Caco-2 (cell line): ENCODE data around the gene ICA1. TPM values are rescaled to one million over a fixed set of nuclear protein-coding genes. Genes with fewer than 3 reads are reported as not detected.

Source experiments
- BruUV-seq: library from RNA; stranded (reverse); fragments of 400-500 nt; replicated peaks from 2 replicates; lab custom pipeline; 2021; lab: Mats Ljungman, UMichigan
- CTCF ChIA-PET: fragments of 300-600 bp; sonication (Branson Sonifier 250); formaldehyde crosslinking; loops from one replicate; lab custom pipeline; 2022; ENCODE audit warnings: antibody characterized with exemption; lab: Charles Lee
- POLR2A ChIA-PET: fragments of 300-600 bp; sonication (Branson Sonifier 250); formaldehyde crosslinking; loops from one replicate; lab custom pipeline; 2022; ENCODE audit warnings: antibody characterized with exemption; lab: Charles Lee
- DNase-seq, 2 experiments: peaks; one replicate each; pipeline versions ENCODE4 v3.0.0 to v3.0.0-alpha.2; 2020 to 2022
- H3K27me3 ChIP-seq: replicated peaks from 2 replicates; pipeline ENCODE4 v1.6.0; 2011; ENCODE audit warnings: low read length; ENCODE audit not compliant: control insufficient read depth, insufficient read depth
- H3K36me3 ChIP-seq: 2 replicates; pipeline ENCODE4 v1.5.1; 2011; ENCODE audit warnings: low read length; ENCODE audit not compliant: control insufficient read depth, insufficient read depth
- H3K4me1 ChIP-seq: fragments of 250-450 bp; sonication (Bioruptor Pico); 2 replicates; pipeline ENCODE4 v1.5.1; 2020; ENCODE audit warnings: mild to moderate bottlenecking
- H3K4me3 ChIP-seq: 2 replicates; pipeline ENCODE4 v1.5.1; 2011; ENCODE audit warnings: low read depth, mild to moderate bottlenecking, control low read depth, low read length
- H3K9me3 ChIP-seq: fragments of 250-450 bp; sonication (Bioruptor Pico); 2 replicates; pipeline ENCODE4 v1.5.1; 2020; ENCODE audit warnings: mild to moderate bottlenecking, moderate library complexity
- H3K27ac Mint-ChIP-seq: one replicate; pipeline ENCODE4 v1.8.0; 2022; ENCODE audit warnings: mixed read lengths; ENCODE audit not compliant: unreplicated experiment
- H3K27me3 Mint-ChIP-seq: one replicate; pipeline ENCODE4 v1.8.0; 2022; ENCODE audit warnings: mixed read lengths; ENCODE audit not compliant: insufficient read depth, unreplicated experiment
- H3K36me3 Mint-ChIP-seq: one replicate; pipeline ENCODE4 v1.8.0; 2022; ENCODE audit warnings: mild to moderate bottlenecking, mixed read lengths; ENCODE audit not compliant: insufficient read depth, unreplicated experiment
- H3K4me1 Mint-ChIP-seq: one replicate; pipeline ENCODE4 v1.8.0; 2022; ENCODE audit warnings: low read depth, mixed read lengths; ENCODE audit not compliant: unreplicated experiment
- H3K4me3 Mint-ChIP-seq: one replicate; pipeline ENCODE4 v1.8.0; 2022; ENCODE audit warnings: mild to moderate bottlenecking, moderate library complexity, mixed read lengths; ENCODE audit not compliant: unreplicated experiment
- H3K9me3 Mint-ChIP-seq: one replicate; pipeline ENCODE4 v1.8.0; 2022; ENCODE audit warnings: mixed read lengths; ENCODE audit not compliant: unreplicated experiment
- CTCF ChIP-seq, 2 experiments: fragments of 200-600 bp in 1 of 2; IDR thresholded peaks; 1 replicate in 1 of 2; 2 replicates in 1 of 2; pipeline versions ENCODE4 v1.5.1 to v1.8.0; 2011 to 2022; ENCODE audit warnings: antibody characterized with exemption in 1 of 2, control low read depth in 1 of 2, inconsistent platforms in 1 of 2, low read depth in 1 of 2, low read length in 1 of 2, mild to moderate bottlenecking in 1 of 2, moderate library complexity in 1 of 2; ENCODE audit not compliant: insufficient read depth in 1 of 2, severe bottlenecking in 1 of 2, unreplicated experiment in 1 of 2
- intact Hi-C: fragments of 100-400 bp; cut with micrococcal nuclease; formaldehyde crosslinking; loops from one replicate; pipeline ENCODE4 v1.10.0; 2022; ENCODE audit not compliant: unreplicated experiment
- total RNA-seq: library from RNA; stranded (reverse); gene quantifications from 2 replicates; pipeline ENCODE4 v1.2.3, GENCODE V29; 2022

ICA1 gene
- total RNA-seq, 1 experiment from 2014 or later, result 34.2 TPM

DNA sequence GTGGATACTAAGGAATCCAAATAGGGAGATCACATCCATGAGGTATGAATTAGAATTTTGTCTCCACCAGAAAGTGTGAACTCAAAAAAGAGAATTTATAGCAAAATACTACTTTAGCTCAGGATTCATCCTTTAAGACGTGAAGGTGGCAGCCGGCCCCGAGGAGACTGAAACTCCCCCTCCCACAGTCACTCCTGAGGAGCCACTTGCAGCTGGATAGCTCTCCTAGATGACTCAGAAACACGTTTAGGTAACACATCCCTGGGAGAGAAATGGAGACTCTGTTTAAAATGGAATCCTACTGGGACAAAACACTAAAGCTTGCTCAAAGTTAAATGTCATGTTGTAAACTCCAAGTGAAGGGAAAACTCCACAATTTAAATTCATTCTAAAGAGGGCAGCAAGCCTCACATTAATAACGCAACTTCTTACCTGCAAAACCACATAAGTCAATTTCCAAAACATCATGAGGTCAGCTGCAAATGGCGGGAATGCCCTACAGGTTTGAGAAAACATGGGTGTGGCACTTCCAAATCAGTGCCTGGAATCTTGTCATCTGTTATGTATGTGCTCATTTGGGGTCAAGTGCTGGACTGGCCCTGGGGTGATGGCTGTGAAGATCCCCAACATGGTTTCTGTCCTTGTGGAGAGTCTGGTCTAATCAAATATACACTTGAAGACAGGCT is 46.2 kb downstream of the ICA1 start:
- Histone ChIP-seq H3K4me1 (no peaks in the 10 kb centered on the region), H3K27me3 (no peaks in the 10 kb centered on the region), H3K9me3 (no peaks in the 10 kb centered on the region), H3K36me3 (no peaks in the 10 kb centered on the region), H3K4me3 (no peak overlapping the region)
- intact Hi-C loops, result loop anchor here (2.0 to 10.0 kb wide), 3 partner anchors 45 to 651 kb away; partner anchors contain the start of gene MIOS
- Mint-ChIP-seq H3K9me3 (no peaks in the 10 kb centered on the region), H3K4me1 (peaks cover 4% of the 10 kb centered on the region), H3K36me3 (peaks cover 14% of the 10 kb centered on the region), H3K27ac (no peak overlapping the region), H3K27me3 (no peaks in the 10 kb centered on the region), H3K4me3 (no peak overlapping the region)
- no TSS peak for BruUV-seq
- CTCF ChIA-PET, result no interaction called here
- POLR2A ChIA-PET, result no interaction called here
- no peak for TF ChIP-seq CTCF (IDR thresholded peaks at IDR 0.05; ENCODE audit: insufficient read depth in 1 of 2, low read depth in 1 of 2, low read length in 1 of 2, severe bottlenecking in 1 of 2, unreplicated experiment in 1 of 2)
- no peak for DNase-seq

DNA sequence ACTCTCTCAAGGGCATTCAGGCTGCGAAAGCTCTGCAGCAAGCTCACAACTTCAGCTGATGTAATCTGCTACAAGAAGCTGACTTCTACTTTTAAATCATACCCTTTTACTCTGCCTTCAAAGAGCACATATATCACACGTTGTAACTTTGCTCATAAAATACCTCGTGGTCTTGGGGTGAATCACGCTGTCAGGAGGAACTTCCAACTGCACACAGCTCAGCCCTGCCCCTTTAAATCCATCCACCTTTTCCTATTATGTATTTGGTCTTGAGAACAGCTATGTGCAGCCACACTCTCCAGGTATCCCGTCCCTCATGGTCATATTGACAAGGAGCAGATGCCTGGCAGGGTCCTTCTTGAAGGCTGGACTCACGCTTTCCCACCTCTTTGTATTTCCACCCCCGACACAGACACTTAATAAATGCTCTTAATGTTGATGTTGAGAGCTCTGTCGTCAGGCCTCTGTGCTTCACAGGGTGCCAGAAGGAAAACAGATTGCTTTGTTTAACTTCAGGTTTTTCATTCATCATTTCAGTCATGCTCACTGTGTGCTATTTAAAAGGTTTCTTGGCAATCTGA is 47.6 kb downstream of the ICA1 start:
- POLR2A ChIA-PET, result no interaction called here
- Mint-ChIP-seq H3K4me1 (peaks cover 4% of the 10 kb centered on the region), H3K4me3 (no peak overlapping the region), H3K27ac (no peak overlapping the region), H3K36me3 (peaks cover 14% of the 10 kb centered on the region), H3K9me3 (no peaks in the 10 kb centered on the region), H3K27me3 (no peaks in the 10 kb centered on the region)
- CTCF ChIA-PET, result interaction anchor here (0.9 kb wide), 1 partner anchor 82 kb away, joined by 4 read pairs; no protein-coding TSS in a partner anchor
- DNase-seq, result no peak
- Histone ChIP-seq H3K4me1 (no peaks in the 10 kb centered on the region), H3K36me3 (no peaks in the 10 kb centered on the region), H3K27me3 (no peaks in the 10 kb centered on the region), H3K4me3 (no peak overlapping the region), H3K9me3 (no peaks in the 10 kb centered on the region)
- BruUV-seq, result no TSS peak
- no peak for TF ChIP-seq CTCF (IDR thresholded peaks at IDR 0.05; ENCODE audit: insufficient read depth in 1 of 2, low read depth in 1 of 2, low read length in 1 of 2, severe bottlenecking in 1 of 2, unreplicated experiment in 1 of 2)
- intact Hi-C loops, result loop anchor here (10.0 kb wide), 1 partner anchor 650 kb away; the partner anchor contains the start of gene MIOS

DNA sequence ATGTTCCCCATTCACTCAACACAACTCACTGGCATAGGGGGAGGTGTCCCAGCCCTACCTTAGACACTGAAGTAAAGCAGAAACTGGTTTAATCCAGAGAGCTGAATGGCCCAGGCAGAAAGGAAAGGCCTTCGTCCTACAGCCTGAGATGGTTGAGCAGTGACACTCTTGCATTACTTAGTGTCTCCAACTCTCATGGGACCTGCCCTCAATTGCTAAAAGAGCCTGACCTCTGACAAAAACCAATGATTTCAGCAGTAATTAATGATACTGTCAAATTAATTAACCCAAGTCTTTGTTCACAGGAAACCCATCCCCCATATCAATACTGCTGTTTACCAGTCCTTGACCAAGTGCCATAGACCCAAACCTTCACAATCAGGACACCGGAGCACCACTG is 48.6 kb downstream of the ICA1 start:
- no peaks in the 10 kb centered on the region for H3K27me3 ChIP-seq
- Mint-ChIP-seq H3K27me3 (no peaks in the 10 kb centered on the region), H3K4me3 (no peak overlapping the region), H3K4me1 (peaks cover 4% of the 10 kb centered on the region), H3K36me3 (peaks cover 14% of the 10 kb centered on the region), H3K9me3 (no peaks in the 10 kb centered on the region), H3K27ac (no peak overlapping the region)
- H3K36me3 ChIP-seq, result no peaks in the 10 kb centered on the region
- CTCF ChIA-PET, result no interaction called here
- no peak overlapping the region for H3K4me3 ChIP-seq
- no peaks in the 10 kb centered on the region for H3K9me3 ChIP-seq
- intact Hi-C loops, result loop anchor here (10.0 kb wide), 1 partner anchor 649 kb away; the partner anchor contains the start of gene MIOS
- no peak for DNase-seq
- H3K4me1 ChIP-seq, result no peaks in the 10 kb centered on the region
- POLR2A ChIA-PET, result no interaction called here
- TF ChIP-seq CTCF (IDR thresholded peaks at IDR 0.05; ENCODE audit: insufficient read depth in 1 of 2, low read depth in 1 of 2, low read length in 1 of 2, severe bottlenecking in 1 of 2, unreplicated experiment in 1 of 2), result no peak
- BruUV-seq, result no TSS peak
